Activated CD8-positive, alpha-beta memory T cell treated with anti-CD3 and anti-CD28 coated beads for 36 hours (primary cell): ENCODE data around the gene COPA. TPM values are rescaled to one million over a fixed set of nuclear protein-coding genes. Genes with fewer than 3 reads are reported as not detected.

Source experiments
- CTCF ChIA-PET: fragments of 350-600 bp; sonication (Branson Sonifier 250); formaldehyde crosslinking; loops from one replicate; lab custom pipeline; 2021; ENCODE audit warnings: antibody characterized with exemption; lab: Charles Lee
- POLR2A ChIA-PET: fragments of 350-600 bp; sonication (Branson Sonifier 250); formaldehyde crosslinking; loops from one replicate; lab custom pipeline; 2021; ENCODE audit warnings: antibody characterized with exemption; lab: Charles Lee
- total RNA-seq, 2 experiments: library from RNA; stranded (reverse); gene quantifications; one replicate each; pipeline ENCODE4 v1.2.3, GENCODE V29; 2021

COPA gene
- total RNA-seq, 2 experiments from 2014 or later: 127 to 130 TPM

GRCh38 chr1:160365325-160365724 is 22.3 kb upstream of the COPA start:
- ChIA-PET POLR2A (no interaction called here), CTCF (interaction anchor here (1.4 kb wide), 1 partner anchor 11 kb away, joined by 5 read pairs; no protein-coding TSS in a partner anchor)

GRCh38 chr1:160363951-160364735 is 21.1 kb upstream of the COPA start:
- CTCF ChIA-PET: interaction anchor here (0.7 to 2.1 kb wide), 2 partner anchors 12 to 36 kb away, joined by 3 to 4 read pairs; no protein-coding TSS in a partner anchor

GRCh38 chr1:160363010-160363409 is 20.0 kb upstream of the COPA start:
- ChIA-PET POLR2A (no interaction called here), CTCF (interaction anchor here (1.6 to 2.1 kb wide), 2 partner anchors 13 to 72 kb away, joined by 4 read pairs; no protein-coding TSS in a partner anchor)

More at GRCh38 chr1:160363951-160364735, 21.1 kb upstream of the COPA start:
- POLR2A ChIA-PET: interaction anchor here (0.6 kb wide), 1 partner anchor 33 kb away, joined by 3 read pairs; no protein-coding TSS in a partner anchor

GRCh38 chr1:160362168-160362957 is 19.3 kb upstream of the COPA start:
- POLR2A ChIA-PET: interaction anchor here (0.6 kb wide), 1 partner anchor 79 kb away, joined by 3 read pairs; no protein-coding TSS in a partner anchor
- CTCF ChIA-PET: interaction anchor here (0.8 to 2.1 kb wide), 3 partner anchors 14 to 169 kb away, joined by 4 read pairs; no protein-coding TSS in a partner anchor

- ChIA-PET POLR2A (interaction anchor here (0.6 kb wide), 1 partner anchor 78 kb away, joined by 3 read pairs; no protein-coding TSS in a partner anchor), CTCF (interaction anchor here (0.8 to 2.1 kb wide), 2 partner anchors 15 to 169 kb away, joined by 4 read pairs; no protein-coding TSS in a partner anchor)
These were observed 18.7 kb upstream of the COPA start for GRCh38 chr1:160361814-160362167.

GRCh38 chr1:160361199-160361598 is 18.1 kb upstream of the COPA start:
- ChIA-PET CTCF (interaction anchor here (0.8 to 1.3 kb wide), 2 partner anchors 13 to 16 kb away, joined by 3 read pairs; no protein-coding TSS in a partner anchor), POLR2A (no interaction called here)

GRCh38 chr1:160360227-160360695 is 17.2 kb upstream of the COPA start:
- ChIA-PET CTCF (interaction anchor here (1.3 kb wide), 1 partner anchor 12 kb away, joined by 3 read pairs; no protein-coding TSS in a partner anchor), POLR2A (no interaction called here)

- ChIA-PET POLR2A (no interaction called here), CTCF (interaction anchor here (1.3 kb wide), 1 partner anchor 11 kb away, joined by 3 read pairs; no protein-coding TSS in a partner anchor)
These were observed 16.6 kb upstream of the COPA start for GRCh38 chr1:160359559-160360226.

GRCh38 chr1:160358073-160358472 is 15.0 kb upstream of the COPA start:
- ChIA-PET CTCF (interaction anchor here (1.6 kb wide), 1 partner anchor 67 kb away, joined by 3 read pairs; no protein-coding TSS in a partner anchor), POLR2A (no interaction called here)

GRCh38 chr1:160357286-160358002 is 14.4 kb upstream of the COPA start:
- ChIA-PET POLR2A (no interaction called here), CTCF (interaction anchor here (1.2 to 1.6 kb wide), 2 partner anchors 13 to 66 kb away, joined by 3 read pairs; no protein-coding TSS in a partner anchor)

- ChIA-PET CTCF (interaction anchor here (0.6 to 5.4 kb wide), 7 partner anchors 10 to 54 kb away, joined by 3 to 18 read pairs (median 4); no protein-coding TSS in a partner anchor), POLR2A (no interaction called here)
These were observed 11.4 kb upstream of the COPA start for GRCh38 chr1:160354388-160354985.

- ChIA-PET POLR2A (no interaction called here), CTCF (interaction anchor here (0.9 to 5.4 kb wide), 5 partner anchors 9 to 55 kb away, joined by 3 to 18 read pairs (median 4); no protein-coding TSS in a partner anchor)
These were observed 10.2 kb upstream of the COPA start for GRCh38 chr1:160353223-160353622.

GRCh38 chr1:160352555-160352954 is 9.5 kb upstream of the COPA start:
- ChIA-PET POLR2A (interaction anchor here (0.7 kb wide), 1 partner anchor 29 kb away, joined by 6 read pairs; no protein-coding TSS in a partner anchor), CTCF (interaction anchor here (0.9 to 5.4 kb wide), 3 partner anchors 22 to 267 kb away, joined by 3 to 18 read pairs (median 3); no protein-coding TSS in a partner anchor)

GRCh38 chr1:160351629-160352028 is 8.6 kb upstream of the COPA start:
- POLR2A ChIA-PET: no interaction called here
- CTCF ChIA-PET: interaction anchor here (1.0 to 5.4 kb wide), 2 partner anchors 25 to 266 kb away, joined by 3 to 18 read pairs; no protein-coding TSS in a partner anchor

GRCh38 chr1:160346958-160347357 is 3.9 kb upstream of the COPA start:
- CTCF ChIA-PET: no interaction called here
- POLR2A ChIA-PET: no interaction called here

- POLR2A ChIA-PET: interaction anchor here (0.7 kb wide), 1 partner anchor 297 kb away, joined by 6 read pairs; no protein-coding TSS in a partner anchor
- CTCF ChIA-PET: no interaction called here
These were observed 3.4 kb upstream of the COPA start for GRCh38 chr1:160346463-160346862.

GRCh38 chr1:160344936-160345335 is 1.9 kb upstream of the COPA start:
- ChIA-PET POLR2A (no interaction called here), CTCF (interaction anchor here (0.6 to 1.3 kb wide), 5 partner anchors 9 to 439 kb away, joined by 3 read pairs; no protein-coding TSS in a partner anchor)
